Measurements from ENCODE around the gene TYK2.
"Not testable (repeated sequence)": the region's sequence is repeated elsewhere in the genome, so short reads cannot be mapped to it uniquely, and the experiment has no call there.

TYK2 gene

DNA sequence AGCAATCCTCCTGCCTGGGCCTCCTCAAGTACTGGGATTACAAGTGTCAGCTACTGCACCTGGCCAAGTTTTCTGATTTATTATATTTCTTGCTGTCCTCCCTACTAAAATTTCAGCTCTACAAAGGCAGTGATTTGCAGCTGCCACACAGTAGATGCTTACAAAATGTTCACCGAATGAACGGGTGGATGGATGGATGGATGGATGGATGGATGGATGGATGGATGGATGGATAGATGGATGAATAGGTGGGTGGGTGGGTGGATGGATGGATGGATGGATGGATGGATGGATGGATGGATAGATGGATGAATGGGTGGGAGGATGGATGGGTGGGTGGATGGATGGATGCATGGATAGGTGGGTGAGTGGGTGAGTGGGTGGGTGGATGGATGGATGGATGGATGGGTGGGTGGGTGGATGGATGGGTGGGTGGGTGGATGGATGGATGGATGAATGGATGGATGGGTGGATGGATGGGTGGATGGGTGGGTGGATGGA is 3.2 kb downstream of the TYK2 start:
- not testable (repeated sequence) for DNase-seq (ENCODE audit: low read depth, low spot score)

DNA sequence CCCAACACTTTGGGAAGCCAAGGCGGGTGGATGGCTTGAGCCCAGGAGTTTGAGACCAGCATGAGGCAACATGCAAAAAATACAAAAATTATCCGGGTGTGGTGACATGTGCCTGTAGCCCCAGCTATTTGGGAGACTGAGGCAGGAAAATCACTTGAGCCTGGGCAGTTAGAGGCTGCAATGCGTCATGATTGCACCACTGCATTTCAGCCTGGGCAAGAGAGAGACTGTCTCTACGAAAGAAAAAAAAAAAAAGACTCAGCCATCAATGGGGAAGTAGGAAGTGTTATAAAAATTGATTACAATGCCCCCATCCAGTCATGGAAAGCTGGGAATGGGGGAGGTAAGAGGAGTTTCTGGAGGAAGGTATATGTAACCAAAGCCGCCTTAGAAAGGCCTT is 5.4 kb downstream of the TYK2 start:
- DNase-seq (ENCODE audit: low read depth, low spot score) = no peak

DNA sequence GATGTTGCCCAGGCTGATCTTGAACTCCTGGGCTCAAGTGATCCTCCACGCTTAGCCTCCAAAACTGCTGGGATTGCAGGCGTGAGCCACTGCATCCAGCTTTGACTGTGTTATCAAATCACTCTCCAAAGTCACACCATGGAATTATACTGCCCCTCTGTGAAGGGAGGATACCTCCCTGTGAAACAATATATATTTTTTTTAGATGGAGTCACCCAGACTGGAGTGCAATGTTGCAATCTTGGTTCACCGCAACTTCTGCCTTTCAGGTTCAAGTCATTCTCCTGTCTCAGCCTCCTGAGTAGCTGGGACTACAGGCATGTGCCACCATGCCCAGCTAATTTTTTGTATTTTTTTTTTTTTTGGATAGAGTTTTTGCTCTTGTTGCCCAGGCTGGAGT is 7.7 kb downstream of the TYK2 start:
- DNase-seq (ENCODE audit: low read depth, low spot score) = no peak

DNA sequence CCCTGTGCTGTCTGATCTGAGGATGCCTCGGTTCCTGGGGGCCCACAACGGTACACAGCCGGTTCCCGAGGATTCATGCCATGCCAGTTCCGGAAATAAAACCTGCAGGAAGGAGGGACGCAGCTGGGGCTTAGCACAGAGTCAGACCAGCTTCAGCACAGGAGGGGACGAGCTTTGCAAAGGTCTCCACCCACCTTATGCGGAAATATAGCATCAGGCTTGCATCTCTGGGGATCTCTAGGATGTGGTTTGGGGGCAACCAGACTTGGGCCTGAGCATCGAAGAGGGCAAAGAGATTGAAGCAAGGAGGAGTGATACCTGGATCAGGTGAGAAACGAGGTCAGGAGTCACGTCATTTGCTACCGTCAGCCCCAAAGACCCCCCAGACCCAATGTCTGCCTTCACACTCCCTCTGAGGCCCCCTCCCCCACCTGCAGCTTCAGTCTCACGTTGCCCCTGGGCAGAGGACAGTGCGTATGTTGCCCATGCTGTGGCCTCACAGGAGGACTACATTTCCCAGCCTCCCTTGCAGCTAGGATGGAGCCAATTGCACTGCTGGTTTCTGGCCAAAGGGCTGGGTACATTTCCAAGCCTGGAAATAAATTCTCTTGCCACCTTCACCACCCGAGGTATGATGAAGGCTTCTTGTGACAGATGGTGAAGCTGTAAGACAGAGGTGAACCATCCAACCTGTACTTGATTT is 12.1 kb downstream of the TYK2 start:
- DNase-seq (ENCODE audit: low read depth, low spot score) = no peak

DNA sequence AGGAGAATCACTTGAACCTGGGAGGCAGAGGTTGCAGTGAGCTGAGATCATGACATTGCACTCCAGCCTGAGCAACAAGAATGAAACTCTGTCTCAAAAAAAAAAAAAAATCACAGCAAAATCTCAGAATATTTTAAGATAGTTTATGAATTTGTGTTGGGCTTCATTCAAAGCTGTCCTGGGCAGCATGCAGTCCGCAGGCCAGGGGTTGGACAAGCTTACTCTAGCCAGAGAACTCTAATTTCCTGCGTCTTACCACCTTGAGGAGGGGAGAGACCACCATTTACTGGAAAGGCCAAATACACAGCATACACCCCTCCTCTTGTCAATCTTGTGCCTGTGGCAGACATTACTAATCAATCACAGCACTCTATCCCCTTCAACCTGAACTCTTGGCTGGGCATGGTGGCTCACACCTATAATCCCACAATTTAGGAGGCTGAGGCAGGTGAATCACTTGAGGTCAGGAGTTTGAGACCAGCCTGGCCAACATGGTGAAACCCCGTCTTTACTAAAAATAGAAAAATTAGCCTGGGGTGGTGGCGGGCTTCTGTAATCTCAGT is 13.3 kb downstream of the TYK2 start:
- DNase-seq (ENCODE audit: low read depth, low spot score) = not testable (repeated sequence)

DNA sequence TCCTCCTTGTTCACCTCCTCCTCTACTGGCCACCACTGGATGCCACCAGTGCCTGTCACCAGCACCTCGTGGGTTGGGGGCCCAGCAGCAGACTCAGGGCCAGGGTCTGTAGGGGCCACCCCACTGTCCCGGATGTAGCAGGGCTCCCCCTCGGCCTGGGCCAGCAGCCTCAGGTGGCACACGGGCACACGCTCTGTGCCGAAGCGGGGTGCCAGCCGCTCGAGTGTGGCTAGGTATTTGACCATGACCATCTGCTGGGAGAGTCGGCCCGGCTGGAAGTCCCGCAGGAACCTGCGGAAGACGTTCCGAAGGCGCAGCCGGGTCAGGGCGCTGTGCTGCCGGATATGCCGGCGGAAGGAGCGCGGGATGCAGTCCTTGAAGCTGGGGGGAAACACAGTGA is 14.9 kb downstream of the TYK2 start:
- DNase-seq (ENCODE audit: low read depth, low spot score) = no peak

DNA sequence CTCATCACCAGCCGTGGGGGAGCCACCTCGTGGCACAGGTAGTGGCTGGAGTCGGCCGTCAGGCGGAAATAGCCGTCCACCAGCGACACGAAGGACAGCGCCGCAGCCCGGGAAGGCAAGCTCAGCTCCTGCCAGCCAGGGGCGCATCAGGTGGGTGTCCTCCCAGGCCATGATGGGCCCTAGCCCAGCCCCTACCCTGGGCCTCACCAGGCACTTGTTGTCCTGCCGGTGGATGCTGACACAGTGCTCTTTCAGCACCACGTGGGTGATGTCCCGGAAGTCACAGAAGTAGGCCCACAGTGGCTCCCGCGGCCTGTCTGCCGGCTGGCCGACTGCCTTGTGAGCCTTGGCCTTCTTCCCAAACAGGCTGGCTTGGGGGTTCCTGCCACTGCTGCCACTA is 15.7 kb downstream of the TYK2 start:
- no peak for DNase-seq (ENCODE audit: low read depth, low spot score)

DNA sequence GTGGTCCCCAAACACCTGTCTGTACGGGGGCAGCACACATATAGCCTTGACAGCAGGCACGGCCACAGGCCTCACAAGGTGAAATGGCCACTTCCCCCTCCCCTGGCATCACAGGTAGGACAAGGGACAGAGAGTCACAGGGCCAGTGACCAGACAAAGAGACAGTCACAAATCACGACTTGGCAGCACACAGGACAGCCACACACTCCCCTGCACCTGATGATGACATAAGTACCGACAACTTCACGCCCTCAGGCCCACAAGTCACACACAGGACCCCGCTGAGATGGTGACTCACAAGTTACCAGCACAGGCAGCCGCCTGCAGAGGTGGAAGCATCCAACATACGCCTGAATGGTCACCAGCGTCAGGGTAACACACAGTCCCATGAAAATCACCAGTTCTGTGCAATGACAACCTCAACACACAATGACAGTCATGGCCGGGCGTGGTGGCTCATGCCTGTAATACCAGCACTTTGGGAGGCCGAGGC is 16.5 kb downstream of the TYK2 start:
- DNase-seq (ENCODE audit: low read depth, low spot score) = no peak

DNA sequence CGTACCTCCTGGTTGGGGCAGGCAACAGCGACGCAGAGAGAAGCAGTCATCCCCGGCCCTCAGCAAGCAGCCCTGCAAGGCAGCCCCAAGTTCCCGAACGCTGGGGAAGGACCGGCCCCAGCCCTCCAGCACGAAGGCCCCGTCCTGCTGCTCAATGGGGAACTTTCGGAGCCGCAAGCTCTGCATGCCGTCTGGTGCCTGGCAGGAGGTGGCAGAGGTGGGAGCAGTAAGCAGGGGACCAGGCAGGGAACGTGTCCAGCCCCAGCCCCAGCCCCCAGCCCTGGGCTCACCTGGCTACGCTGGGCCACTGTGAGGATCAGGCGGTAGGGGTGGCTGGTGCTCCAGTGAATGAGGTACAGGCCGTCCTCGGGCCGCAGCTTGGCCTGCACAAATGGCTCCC is 18.1 kb downstream of the TYK2 start:
- no peak for DNase-seq (ENCODE audit: low read depth, low spot score)

DNA sequence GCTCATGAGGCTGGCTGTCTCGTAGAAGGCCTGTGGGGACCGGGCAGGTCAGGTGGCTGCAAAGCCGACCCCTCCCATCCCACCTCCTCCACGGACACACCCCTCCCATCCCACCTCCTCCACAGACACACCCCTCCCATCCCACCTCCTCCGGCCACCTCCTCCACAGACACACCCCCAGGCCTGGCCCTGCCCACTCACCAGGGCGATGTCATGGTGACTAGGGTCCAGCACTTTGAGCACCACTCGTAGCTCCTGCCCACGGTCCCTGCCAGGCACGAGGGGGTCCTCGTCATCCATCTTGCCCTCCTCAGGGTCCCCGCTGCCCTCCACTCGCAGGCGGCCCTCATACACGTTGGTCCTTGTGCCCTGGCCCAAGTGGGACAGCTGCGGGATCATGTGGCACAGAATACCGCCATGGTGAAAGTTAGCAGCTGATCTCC is 18.8 kb downstream of the TYK2 start:
- DNase-seq (ENCODE audit: low read depth, low spot score) = no peak

DNA sequence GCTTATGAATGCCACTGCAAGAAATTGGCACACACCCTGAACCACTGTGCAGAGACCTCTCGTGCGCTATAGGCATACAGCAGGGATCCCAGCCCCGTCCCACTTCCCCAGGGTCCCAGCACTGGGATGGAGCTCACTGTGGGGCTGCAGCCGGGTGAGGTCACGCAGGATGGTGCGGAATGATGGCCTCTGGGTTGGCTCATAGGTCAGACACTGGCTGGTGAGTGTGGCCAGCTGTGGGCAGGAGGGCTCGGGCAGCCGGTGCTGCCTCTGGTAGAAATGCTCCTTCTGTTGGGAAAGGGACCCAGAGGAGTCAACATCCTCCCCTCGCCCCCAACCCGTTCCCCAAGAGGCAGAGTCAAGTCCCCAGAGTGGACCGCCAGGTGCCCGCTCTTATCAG is 23.9 kb downstream of the TYK2 start:
- DNase-seq (ENCODE audit: low read depth, low spot score) = no peak

DNA sequence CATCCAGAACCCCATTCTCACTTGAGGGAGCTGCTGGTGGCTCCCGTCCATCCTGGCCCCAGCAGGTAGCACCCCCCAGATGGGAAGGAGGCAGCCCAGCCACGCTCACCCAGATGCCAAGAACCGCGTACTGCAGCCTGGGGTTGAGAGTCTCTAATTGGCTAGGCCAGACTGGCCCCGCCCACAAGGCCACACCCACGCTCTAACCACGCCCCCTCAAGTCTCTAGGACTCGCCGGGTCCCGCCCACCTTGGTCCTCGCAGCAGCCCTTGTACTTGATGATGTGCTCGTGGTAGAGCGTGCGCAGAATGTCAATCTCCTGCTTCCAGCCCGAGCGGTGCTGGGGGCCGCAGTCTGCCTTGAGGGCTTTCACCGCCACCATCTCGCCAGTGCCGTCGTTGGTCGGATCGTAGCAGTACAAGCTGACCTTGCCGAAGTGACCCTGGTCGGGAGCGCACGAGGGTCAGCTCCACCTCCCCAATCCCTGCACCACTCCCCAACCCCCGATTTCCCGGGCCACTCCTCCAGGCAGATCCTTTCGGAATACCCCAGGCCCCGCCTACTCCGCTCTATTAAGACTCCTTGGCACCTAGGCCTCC is 26.5 kb downstream of the TYK2 start:
- DNase-seq (ENCODE audit: low read depth, low spot score) = no peak

DNA sequence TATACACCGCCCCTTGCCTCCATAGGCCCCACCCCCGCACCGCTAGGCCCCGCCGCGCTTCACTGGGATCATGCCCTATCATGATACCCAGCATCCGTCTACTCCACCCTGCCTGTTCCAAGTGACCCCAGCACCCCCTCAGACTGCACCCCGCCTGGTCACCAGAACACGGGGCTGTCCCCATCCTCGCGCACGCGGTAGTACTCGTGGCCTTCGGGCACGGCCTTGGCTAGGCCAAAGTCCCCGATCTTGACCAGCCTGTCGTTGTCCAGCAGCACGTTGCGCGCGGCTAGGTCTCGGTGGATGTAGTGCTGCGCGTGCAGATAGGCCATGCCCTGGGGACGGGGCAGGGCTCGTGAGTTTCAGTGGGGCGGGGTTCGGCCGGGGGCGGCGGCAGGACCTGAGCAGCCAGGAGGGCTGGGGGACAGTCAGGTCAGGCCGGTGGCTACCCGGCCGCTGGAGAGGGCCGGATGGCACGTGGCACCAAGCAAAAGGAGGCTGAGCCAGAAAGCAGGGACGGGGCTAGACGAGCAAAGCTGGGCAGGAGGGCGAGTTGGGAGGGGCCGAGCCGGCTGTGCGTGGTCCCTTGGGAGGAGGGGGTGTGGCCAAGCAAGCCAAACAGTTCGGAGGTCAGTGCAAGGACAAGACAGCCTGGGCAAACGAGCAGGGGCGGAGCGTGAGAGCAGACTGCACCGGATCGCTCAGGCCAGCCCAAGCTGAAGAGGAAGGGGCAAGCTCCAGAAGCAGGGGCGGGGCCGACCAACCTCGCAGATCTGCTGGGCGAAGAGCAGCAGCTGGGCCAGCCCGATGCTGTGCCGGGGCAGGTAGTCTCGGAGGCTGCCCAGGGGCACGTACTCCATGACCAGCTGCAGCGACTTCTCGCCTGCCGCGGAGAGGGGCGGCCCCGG is 27.4 kb downstream of the TYK2 start:
- DNase-seq (ENCODE audit: low read depth, low spot score) = no peak

DNA sequence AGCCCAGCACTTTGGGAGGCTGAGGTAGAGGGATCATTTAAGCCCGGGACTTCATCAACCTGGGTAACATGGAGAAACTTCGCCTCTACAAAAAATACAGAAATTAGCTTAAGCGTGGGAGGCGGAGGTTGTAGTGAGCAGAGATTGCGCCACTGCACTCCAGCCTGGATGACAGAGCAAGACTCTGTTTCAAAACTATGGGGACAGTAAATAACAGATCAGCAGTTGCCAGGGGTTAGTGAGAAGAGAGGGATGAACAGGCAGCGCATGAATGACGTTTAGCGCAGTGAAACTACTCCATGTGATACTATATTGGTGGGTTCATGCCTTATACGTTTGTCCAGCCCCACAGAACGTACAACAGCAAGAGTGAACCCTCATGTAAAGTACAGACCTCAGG is 33.9 kb downstream of the TYK2 start:
- no peak for DNase-seq (ENCODE audit: low read depth, low spot score)

DNA sequence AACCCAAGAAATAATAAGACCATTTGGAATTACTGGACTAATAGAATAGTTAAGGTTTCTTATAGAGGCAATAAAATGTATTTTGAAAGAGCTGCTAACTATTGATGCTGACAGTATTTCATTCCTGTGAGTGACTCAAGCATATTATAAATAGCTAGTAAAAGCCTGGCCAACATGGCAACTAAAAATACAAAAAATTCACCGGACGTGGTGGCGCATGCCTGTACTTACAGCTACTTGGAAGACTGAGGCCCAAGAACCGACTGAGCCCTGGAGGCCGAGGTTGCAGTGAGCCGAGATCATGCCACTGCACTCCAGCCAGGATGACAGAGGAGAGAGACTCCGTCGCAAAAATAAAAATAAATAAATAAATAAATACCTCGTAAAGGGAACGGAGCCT is 35.6 kb downstream of the TYK2 start:
- no peak for DNase-seq (ENCODE audit: low read depth, low spot score)

DNA sequence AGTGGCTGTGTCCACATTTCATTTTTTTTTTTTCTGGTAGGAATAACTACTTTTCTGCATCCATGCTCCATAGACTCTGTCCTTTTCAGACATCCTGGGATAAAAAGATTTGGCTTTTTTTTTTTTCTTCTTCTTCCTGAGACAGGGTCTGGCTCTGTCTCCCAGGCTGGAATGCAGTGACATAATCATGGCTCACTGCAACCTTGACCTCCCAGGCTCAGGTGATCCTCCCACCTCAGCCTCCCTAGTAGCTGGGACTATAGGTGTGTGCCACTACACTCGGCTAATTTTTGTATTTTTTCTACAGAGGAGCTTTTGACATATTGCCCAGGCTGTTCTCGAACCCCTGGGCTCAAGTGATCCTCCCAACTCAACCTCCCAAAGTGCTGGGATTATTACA is 36.9 kb downstream of the TYK2 start:
- no peak for DNase-seq (ENCODE audit: low read depth, low spot score)

DNA sequence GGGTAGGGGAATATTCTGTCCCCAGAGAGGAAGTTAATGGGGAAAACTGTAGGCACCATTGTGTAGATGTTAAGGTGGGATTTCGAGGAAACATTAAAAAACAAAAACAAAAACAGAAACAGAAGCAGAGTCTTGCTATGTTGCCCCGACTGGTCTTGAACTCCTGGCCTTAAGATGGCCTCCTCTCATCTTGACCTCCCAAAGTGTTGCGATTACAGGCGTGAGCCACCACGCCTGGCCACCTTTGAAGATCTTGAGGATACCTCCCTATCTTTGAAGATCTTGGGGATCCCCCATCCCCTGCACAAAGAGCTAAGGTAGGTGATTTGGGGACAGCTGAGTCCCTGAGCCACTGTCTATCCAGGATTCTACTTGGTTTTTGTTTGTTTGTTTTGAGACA is 40.4 kb downstream of the TYK2 start:
- no peak for DNase-seq (ENCODE audit: low read depth, low spot score)

DNA sequence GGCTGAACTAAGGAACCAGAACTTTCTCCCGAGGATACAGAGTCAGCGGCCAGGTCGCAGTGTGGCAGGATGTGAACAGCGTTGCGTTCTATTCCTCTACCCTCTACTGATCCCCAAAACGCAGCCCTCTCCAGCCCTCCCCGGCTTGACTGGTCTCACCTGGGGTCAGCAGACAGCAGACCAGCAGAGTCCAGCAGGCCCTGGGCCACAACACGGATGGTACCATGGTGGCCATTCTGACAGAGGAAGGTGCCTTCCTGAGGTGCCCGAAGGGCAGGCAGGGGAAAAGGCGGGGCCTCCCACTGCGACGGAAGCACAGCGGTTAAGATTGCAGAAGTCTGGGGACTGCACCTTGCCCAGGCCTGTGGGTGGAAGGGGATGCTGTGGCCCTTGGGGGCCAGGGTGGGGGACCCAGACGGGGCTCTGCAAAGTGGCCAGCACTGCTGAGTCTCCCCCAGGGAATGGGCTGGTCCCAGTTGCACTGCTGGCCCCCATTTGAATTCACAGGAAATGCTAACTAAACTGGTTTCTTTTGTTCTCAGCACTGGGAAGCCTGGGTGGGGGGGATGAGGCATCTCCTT is 40.9 kb downstream of the TYK2 start, which contains the start of gene ICAM3:
Gene ICAM3, minus strand, starts transcription at position 245 of the 581 bp plus-strand sequence. Its CDS starts 10 bp downstream, at position 235.
- DNase-seq (ENCODE audit: low read depth, low spot score) = no peak

DNA sequence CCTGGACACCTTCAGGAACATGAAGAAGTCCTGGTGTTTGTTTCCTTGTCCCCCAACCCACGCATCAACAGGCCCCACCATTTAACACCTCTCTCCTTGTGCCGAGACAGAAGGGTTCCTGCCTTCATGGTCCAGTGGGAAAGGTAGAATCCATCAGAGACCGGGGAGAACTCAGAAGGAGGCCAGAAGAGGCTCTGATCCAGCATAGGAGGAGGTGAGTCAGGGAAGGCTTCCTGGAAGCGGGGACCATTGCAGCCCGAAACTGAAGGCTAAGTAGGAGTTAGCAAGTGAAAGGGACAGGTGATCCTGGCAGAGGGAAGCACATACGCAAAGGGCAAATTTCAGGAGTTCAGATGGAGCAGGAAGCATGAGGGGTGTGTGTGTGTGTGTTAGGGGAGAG is 41.4 kb downstream of the TYK2 start:
- DNase-seq (ENCODE audit: low read depth, low spot score) = no peak

DNA sequence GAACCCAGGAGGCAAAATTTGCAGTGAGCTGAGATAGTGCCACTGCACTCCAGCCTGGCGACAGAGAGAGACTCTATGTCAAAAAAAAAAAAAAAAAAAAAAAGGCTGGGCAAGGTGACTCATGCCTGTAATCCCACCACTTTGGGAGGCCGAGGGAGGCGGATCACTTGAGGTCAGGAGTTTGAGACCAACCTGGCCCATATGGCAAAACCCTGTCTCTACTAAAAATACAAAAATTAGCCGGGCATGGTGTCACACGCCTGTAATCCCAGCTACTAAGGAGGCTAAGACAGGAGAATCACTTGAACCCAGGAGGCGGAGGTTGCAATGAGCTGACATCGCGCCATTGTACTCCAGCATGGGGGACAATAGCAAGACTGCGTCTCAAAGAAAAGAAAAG is 43.6 kb downstream of the TYK2 start:
- not testable (repeated sequence) for DNase-seq (ENCODE audit: low read depth, low spot score)

DNA sequence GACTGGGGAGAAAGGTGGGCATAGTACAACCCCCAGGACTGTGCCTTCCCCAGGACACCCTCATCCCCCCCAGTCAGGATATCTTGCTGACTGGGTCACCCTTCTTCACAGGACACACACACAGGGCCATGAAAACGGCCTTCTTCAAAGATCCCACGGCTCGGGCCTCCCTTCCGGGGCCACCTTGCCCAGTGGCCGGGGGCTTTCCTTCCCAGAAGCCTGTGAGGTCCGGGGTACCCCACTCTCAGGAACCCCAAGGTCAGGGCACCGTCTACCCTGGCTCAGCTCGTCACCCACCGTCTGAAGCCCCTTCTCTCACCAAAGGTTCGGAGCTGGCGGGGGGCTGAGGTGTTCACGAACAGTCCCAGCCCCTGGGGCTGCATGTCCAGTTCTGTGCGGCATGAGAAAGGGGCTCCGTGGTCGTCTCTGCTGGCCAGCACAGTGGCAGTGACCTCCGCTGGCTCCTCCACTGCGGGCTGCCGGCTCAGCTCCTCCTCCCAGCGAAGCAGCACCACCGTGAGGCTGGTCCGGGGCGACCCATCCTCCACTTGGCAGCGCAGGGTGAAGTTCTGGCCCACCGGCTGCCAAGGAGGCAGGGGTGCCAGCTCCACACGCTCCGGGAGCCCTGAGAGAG is 44.9 kb downstream of the TYK2 start:
- no peak for DNase-seq (ENCODE audit: low read depth, low spot score)

Measured in smooth muscle cell of the brain vasculature (primary cell).